HPDE6-E6E7 (cell line): Measurements from ENCODE around the gene PNPLA3.
"Not testable (repeated sequence)": the region's sequence is repeated elsewhere in the genome, so short reads cannot be mapped to it uniquely, and the experiment has no call there.

Source experiments
- DNase-seq: peaks from one replicate; pipeline ENCODE4 v3.0.0; 2011; ENCODE audit warnings: missing footprints; ENCODE audit errors: extremely low spot score

Gene PNPLA3

DNA sequence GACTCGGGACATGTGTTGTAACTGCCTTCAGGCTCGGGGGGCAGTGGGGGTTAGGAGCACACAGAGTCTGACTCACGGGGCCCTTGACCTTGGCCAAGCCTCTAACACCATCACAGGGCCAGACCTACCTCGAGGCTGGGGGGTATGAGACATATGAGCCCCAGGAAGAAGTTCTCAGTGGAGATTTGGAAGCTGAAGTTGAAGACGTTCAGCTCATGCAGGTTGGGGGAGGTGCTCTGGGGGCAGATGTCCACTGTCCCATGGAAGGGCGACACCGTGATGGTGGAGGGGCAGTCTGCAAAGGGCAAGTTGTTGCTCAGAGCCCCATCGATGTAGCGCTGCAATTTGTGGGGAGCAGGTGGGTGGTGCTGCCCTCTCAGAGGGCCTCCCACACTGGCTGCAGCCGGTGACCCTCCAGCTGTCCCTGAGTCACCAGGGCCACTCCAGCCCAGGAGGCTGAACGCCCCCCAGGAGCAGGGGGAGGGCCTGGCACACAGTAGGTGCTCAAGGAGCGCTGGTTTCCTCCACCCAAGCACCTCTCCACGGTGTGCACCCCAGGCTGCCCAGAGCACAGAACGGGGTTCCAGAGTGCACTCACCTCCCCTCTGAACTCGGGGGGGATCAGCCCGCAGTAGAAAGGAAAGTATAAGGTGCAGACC is 34.3 kb upstream of the PNPLA3 start:
- no peak for DNase-seq

DNA sequence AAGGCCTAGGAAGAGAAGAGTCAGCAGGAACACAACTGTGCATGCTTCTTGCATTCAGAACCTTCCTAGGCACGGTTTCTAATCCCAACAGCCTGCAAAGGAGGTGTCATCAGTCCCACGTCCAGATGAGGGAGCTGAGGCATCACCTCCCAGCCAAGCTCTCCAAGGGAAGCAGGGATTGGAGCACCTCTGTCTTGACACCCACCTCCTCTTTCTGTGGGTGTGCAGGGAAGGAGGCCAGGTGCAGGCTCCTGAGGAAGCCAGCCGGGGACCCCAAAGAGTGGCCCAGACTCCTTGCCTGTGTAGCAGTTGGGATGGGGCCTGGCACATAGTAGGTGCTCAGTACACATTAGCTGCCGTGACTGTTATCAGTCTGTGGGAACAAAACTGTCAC is 33.7 kb upstream of the PNPLA3 start:
- peak; percentile 27 for DNase-seq

DNA sequence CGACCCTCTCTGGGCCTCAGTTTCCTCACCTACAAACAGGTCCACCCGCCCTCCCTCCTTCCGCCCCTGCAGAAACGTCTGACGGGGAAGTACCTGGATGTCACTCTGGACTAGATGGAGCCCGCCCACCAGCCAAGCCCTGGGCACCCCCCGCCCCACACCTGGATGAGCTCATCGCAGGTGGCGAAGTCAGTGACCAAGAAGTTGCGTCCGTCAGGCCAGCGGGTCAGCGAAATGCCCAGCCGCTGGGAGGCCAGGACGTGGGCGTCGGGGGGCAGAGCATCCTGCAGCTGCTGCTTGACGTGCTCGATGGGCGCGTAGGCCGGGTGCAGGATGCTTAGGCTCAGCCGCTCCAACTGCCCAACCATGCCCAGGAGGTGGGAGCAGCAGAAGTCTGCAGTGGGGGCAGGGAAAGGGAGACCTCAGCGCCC is 32.7 kb upstream of the PNPLA3 start:
- no peak for DNase-seq

DNA sequence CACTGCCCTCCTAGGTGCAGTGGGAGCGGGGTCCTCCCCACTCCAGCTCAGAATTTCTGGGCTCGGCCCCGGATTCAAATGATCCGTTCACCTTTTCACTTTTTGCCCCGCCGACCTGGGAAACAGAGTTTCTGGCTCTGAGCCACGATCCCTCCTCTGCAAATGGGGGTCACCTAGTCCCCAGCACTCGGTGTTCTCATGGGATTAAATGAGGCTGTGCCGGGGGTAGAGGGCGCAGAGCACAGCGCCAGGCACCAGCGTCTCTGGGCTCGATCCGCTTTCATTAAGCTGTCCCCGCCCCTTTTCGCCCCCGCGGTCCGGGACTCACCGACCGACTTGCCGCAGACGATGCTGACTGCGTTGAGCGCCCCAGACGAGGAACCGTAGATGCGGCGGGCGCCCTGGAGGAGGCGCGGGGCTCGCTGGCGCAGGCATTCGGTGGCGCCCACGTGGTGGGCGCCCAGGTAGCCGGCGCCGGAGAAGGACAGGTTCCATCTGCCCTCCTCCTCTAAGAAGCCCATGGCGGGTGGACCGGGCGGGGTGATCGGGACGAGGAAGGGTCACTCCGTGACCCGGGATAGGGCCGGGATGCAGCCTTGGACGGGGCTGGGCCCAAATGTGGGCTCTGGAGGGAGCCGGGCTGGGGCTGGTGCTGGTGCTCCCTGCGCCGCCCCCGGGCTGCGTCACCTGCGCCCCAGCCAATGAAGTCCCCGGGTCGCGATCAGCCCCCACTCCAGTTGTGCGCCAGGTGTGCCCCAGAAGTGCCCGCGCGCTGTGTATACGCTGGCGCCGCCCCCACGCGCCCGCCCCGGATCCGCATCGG is 32.0 kb upstream of the PNPLA3 start, which contains the start of gene PNPLA5:
PNPLA5 (minus strand) TSS at position 654 of the 823 bp plus-strand sequence; CDS start at position 521, 133 bp downstream.
- no peak for DNase-seq

DNA sequence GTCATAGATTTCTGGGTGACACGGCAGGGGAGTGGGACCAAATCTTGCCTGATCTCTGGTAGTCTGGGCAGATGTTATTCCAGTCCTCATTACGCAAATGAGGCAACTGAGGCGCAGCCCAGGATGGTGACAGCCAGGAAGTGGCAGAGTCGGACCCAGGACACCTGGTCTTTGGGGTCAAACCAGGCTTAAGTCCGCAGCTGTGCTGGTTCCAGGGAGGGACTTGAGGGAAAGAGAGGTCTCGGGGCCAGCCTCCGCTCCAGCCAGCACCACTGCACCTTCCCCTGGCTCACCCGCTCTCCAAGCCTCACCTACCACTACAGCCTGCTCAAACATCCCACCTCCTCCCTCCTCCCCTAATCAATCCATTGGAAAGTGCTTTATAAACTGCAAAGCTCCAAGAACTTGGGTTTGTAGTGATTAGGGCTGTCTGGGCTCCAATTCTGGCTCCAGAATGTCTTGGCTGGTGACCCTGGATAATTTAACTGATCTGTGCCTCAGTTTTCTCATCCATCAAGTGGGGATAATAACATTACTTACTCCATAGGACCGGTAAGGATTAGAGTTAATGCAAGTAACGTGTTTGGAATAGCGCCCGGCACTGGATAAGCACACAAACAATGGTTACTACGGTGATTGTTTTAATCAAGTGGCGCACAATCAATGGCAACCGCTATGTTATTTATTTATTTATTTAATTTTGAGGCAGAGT is 31.3 kb upstream of the PNPLA3 start:
- no peak for DNase-seq

DNA sequence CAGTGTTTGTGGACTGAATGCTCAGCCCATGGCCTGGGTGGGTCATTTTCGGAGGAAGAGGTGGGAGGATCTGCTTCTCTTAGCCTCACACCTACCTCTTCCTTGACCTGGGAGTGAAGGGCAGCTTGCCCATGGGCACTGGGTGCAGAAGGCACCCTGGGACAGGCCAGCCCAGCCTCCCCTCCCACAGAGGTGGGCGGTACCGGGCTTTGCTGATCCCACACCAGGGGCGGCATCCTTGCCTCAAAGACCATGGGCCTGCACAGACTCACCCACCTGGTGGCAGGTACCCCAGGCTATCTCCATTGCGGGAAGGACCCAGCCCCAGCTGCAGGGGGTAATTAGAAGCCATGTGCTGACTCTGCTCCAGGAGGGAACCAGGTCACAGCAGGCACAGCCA is 30.3 kb upstream of the PNPLA3 start:
- no peak for DNase-seq

DNA sequence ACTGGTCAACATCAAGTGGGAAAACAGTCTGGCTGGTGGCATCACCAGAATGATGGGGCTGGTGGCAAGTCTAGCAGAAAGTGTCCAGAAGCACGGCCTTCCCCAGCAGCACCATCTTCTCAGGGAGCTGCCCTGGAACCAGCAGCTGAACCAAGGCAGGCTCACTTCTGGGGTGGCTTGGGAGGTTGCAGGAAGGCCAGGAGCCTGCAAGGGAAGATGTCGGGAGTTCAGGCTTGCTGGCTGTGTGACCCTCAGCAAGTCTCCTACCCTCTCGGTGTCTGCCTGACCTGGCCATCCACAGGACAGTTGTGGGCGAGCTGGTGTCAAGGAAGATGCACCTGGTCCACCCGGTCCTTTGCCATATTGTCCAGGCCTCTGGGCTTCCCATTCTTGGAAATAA is 29.5 kb upstream of the PNPLA3 start:
- DNase-seq: no peak

DNA sequence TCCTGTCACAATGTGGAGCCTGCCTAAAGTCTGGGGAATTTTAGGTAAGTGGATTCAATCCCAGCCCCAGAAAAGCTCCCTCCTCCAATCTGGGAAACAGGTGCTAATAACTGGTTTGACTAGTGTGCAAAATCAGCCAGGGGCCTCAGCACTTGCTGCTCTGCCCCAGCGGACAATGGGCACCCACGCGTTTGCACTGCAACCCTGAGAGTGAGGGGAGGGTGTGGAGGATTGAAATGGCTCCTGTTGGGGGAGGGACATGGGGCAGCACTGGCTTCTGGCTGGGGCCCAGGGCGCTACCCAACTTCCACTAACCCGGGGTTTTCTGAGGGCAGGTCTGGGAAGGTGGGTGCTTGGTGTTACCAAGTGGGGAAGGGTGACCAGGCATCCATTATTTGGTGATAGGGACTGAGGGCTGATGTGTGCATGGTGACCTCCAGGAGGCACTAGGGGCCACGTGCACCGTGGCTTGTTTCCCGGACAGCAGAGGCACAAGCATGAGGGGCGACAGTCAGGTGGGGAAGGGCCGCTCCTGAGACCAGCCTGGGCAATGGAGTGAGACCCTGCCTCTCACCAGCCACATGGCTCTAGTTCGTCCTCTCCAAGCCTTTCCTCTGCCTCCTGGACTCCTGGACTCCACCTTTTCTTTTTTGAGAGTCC is 27.5 kb upstream of the PNPLA3 start:
- no peak for DNase-seq

DNA sequence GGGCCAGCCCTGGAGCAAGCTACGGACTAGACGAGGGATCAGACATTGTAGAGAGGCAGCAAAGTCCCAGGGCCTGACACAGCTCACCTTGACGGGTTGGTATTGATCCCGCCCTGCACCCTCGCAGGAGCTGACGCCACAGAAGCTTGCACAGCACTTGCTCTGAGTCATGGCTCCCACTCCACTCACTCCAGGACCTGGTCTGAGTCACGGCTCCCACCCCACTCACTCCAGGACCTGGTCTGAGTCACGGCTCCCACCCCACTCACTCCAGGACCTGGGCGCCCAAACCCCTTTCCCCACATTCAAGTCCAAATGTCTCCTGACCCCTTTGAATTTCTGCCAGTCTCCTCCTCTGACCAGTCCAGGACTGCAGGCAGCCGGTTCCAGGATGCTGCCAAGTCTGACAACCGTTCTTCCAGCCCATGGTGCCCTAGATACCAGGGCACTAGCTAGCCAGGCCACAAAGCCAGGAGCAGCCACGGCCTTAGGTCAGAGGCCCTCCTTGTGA is 25.8 kb upstream of the PNPLA3 start:
- DNase-seq: peak; percentile 58

DNA sequence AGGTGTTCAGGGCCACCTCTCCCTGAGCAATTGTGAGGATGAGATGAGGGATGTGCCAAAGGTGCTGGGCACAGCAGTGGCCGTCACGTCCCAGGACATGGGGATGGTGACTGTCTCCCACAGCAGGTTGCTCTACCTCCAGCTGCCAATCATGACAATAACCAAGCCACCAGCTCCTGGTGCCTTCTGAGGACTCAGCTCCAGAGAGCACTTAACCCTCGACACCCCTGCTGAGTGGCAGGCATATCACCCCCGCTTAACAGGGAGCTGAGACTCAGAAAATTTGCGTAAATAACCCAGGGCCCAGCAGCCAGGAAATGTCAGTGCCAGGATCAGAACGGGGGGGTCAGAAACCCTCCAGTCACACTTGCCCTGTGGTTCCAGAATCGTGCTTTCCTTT is 23.4 kb upstream of the PNPLA3 start:
- DNase-seq: no peak

DNA sequence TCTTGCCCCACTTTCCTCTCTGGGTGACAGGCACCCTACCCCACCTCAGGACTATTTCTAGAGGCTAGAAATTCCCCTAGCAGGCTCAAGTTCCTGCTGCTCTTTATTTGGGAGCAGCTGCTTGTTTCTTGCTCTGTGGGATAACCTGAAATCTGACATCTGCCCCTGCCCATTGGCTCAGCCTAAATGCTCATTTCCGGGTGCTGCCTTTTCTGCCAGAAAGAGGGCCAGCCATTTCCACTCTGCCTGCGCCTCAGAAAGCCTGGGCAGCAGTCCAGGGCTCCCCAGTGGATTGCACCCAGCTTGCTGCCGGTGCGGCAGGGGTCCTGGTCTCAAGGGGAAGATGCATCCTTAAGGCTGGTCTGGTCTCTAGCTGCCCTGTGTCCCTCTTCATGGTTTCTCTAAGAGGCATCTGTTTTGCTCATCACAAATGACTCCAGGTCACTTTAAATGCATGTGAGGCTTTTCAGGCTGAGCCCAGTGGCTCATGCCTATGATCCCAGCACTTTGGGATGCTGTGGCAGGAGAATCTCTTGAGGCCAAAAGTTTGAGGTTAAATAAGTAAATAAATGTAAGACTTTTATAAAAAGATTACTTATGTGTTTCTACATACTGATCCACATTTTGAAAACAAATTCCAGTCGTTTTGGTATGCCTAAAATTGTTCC is 21.5 kb upstream of the PNPLA3 start:
- no peak for DNase-seq

DNA sequence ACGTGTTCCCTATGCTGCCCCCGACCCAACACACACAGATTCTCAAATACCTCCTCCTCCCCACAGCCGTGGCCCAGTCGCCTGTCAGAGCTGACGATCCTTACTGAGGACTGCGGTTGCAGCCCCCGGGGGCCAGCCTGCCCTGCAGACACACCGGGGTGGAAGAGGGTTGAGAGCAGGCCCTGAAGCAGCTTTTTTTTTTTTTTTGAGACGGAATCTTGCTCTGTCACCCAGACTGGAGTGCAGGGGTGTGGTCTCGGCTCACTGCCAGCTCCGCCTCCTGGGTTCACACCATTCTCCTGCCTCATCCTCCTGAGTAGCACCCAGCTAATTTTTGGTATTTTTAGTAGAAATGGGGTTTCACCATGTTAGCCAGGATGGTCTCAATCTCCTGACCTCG is 20.6 kb upstream of the PNPLA3 start:
- not testable (repeated sequence) for DNase-seq

DNA sequence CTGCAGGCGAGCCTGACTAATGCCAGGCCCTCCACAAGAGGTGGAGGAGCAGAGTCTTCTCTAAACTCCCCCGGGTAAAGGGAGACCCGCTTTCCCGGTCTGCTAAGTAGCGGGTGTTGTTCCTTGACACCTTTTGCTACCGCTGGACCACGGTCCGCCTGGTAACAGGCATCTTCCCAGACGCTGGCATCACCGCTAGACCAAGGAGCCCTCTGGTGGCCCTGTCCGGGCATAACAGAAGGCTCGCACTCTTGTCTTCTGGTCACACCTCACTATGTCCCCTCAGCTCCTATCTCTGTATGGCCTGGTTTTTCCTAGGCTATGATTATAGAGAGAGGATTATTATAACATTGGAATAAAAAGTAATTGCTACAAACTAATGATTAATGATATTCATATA is 19.2 kb upstream of the PNPLA3 start:
- not testable (repeated sequence) for DNase-seq

DNA sequence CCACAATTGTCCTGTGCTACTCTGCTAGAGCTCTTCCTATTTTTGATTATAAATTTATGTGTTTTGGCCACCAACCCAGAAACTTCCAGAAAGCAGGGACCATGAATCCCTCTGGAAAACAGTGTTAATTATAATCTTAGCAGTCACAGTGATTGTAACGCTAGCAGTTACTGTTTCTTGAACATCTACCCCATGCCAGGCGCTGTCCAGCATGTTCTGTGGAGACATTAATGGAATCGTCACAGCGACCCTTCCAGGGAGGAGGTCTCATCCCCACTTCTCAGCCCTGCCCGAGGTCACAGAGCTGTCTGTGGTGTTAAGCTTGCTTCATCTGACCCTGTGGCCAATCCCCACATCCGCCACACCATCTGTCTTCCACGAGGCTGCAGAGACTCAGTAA is 17.9 kb upstream of the PNPLA3 start:
- DNase-seq: no peak

DNA sequence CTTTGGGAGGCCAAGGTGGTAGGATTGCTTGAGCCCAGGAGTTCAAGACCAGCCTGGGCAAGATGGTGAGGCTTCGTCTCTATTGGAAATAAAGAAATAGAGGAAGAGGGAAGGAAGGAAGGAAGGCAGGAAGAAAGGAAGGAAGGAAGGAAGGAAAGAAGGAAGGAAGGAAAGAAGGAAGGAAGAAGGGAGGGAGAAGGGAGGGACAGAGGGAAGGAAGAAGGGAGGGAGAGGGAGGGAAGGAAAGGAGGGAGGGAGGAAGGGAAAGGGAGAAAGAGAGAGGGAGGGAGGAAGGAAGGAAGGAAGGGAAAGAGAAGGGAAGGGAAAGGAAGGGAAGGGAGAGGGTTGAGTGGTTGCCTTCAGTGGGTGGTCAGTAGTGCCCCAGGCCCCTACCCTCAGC is 13.9 kb upstream of the PNPLA3 start:
- no peak for DNase-seq

DNA sequence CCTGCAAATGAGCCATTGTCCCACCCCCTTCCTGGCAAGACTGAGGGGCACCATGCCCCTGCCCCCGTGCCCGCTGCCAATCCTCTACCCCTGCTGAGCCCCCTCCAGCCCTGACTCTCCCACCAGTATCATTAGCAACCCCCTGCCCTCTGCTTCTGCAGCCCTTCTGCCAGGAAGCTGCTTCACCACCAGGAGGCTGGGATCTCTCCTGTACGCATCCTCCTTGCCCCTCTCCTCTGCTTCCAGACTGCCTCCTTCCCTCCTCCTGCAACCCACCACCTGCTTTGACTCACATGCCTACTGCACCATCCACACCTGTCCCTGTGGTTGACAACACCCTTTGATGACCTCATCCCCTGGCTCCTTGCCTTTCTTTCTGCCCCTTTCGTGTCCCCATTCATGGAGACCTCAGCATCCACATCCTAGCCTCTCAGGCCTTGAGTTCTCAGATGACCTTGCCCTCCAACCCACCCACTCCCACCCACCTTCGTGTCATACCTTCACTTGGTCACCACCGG is 13.4 kb upstream of the PNPLA3 start:
- DNase-seq: no peak

DNA sequence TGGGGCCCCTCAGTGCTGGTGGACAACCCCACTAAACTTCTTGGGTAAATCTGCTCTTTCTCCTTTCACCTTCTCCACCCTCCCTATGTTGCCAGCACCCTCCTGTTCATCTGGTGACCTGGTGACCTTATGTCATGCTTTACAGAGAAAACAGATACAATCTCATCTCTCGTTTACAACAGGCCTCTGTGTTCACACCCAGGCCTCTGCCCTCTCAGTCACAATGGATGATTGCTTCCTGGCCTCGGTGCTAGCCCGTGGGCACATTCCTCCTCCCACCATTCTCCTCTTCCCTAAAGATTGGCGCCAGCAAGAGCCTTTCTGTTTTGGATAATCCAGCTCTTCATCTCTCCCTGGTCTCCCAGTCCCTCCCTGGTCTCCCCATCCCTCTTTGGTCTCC is 12.3 kb upstream of the PNPLA3 start:
- no peak for DNase-seq

DNA sequence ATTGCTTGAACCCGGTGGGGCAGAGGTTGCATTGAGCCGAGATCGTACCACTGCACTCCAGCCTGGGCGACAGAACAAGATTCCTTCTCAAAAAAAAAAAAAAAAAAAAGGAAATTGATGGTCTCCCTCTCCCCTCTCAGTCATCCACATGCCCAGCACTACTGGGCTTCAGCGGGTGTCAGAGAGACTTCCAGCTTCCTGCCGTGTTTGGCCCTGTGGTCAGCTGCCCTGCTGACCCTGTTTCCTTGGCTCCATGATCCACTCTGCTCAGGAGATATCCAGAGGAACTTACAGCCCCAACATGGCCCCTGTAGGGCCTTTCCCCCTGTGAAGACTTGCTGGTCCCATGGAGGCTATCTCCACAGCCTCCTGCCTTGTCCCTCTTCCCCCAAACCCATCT is 6.1 kb upstream of the PNPLA3 start:
- no peak for DNase-seq

DNA sequence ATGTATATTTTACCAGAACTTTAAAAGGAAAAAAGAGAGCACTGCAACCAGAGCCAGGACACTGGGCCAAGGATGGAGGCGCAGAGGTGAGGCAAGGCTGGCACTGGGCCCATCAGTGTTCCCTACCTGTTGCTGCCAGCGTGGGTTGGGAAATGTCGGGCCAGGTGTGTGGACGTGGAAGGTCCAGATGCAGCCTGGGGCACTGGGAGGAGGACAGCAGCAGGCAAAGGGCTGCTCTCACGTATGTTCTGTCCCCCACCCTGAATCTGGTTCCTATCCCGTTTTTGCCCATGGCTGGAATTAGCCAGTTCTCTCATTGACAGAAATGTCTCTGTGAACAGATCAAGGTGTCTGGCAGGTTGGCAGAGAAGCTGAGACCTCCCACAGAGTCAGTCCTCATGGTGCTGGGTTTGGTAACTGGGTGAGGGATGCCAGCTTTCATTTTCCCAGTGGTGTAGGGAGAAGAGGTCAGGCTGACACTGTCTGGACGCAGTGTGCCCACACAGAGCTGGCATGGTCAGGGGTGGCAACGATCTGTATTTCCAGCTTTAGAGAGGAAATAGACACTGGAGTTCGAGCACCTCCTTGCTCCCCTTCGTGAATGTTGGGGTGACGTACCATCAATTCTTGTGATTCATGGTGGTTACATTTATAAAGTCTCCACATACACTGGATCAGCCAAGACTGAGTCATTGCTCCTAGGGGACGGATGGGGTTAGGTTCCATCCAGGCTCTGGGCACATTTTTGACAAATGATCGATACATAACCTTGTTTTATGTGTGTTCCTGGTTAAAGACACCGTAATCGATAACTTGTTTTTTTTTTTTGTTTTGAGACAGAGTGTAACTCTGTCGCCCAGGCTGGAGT is 4.3 kb upstream of the PNPLA3 start:
- DNase-seq: no peak

DNA sequence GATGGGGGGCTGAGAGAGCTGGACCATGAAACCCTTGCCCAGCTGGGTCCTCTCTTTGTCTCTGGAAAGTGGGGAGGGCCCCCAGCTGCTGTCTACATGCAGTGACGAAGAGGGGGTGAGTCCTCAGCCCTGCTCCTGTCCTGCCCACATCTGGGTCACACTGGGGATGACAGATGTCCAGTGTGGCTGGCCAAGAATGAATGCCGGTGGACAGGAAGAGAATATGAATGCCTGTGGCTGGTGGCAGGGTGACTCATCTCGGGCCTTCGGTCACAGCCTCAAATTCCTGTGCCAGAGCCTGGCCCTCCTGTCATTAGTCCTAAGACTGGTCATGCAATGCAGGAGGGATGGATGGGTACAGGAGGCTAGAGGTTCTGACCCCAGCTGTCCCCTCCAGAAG is 2.2 kb upstream of the PNPLA3 start:
- DNase-seq: no peak
